HepG2 (cell line): ENCODE data around the gene LZTR1. TPM values are rescaled to one million over a fixed set of nuclear protein-coding genes. Genes with fewer than 3 reads are reported as not detected.

ENCODE experiments used
- CC2D1A ChIP-seq: sonication (generic); formaldehyde crosslinking; IDR thresholded peaks from 2 replicates; pipeline ENCODE4 v1.8.1; 2023; ENCODE audit warnings: mild to moderate bottlenecking, missing genetic modification reagents
- CEBPG ChIP-seq: IDR thresholded peaks from 2 replicates; pipeline ENCODE4 v1.6.1; 2016
- DBP ChIP-seq: sonication (generic); formaldehyde crosslinking; IDR thresholded peaks from 2 replicates; pipeline ENCODE4 v1.4.0; 2020; ENCODE audit warnings: missing genetic modification reagents; ENCODE audit errors: not compliant biosample characterization
- FIP1L1 ChIP-seq: fragments of 200-400 bp; formaldehyde crosslinking; IDR thresholded peaks from 2 replicates; pipeline ENCODE4 v1.6.1; 2018; ENCODE audit warnings: low read depth, mild to moderate bottlenecking, low read length, moderate library complexity, borderline replicate concordance; ENCODE audit not compliant: insufficient read depth
- RBFOX2 ChIP-seq: fragments of 200-400 bp; formaldehyde crosslinking; IDR thresholded peaks from 2 replicates; pipeline ENCODE4 v1.6.1; 2017; ENCODE audit warnings: low read depth, mild to moderate bottlenecking, low read length
- SALL2 ChIP-seq: sonication (generic); formaldehyde crosslinking; IDR thresholded peaks from 2 replicates; pipeline ENCODE4 v1.8.1; 2023; ENCODE audit warnings: mild to moderate bottlenecking, missing genetic modification reagents, inconsistent platforms
- SP1 ChIP-seq, 2 experiments: fragments of 450-650 bp in 1 of 2; sonication (generic) in 1 of 2; formaldehyde crosslinking in 1 of 2; IDR thresholded peaks; 2 replicates each; pipeline versions ENCODE4 v1.4.0 to v1.6.1; 2016 to 2020; ENCODE audit warnings: missing genetic modification reagents in 1 of 2
- ZBTB39 ChIP-seq: sonication (generic); formaldehyde crosslinking; IDR thresholded peaks from 2 replicates; pipeline ENCODE4 v1.5.0; 2020; ENCODE audit warnings: missing genetic modification reagents
- ZBTB4 ChIP-seq: sonication (generic); formaldehyde crosslinking; IDR thresholded peaks from 2 replicates; pipeline ENCODE4 v1.4.0; 2020; ENCODE audit warnings: missing genetic modification reagents, mild to moderate bottlenecking, borderline replicate concordance
- ZNF12 ChIP-seq: sonication (generic); formaldehyde crosslinking; IDR thresholded peaks from 2 replicates; pipeline ENCODE4 v1.5.0; 2020; ENCODE audit warnings: missing genetic modification reagents
- ZNF407 ChIP-seq: sonication (generic); formaldehyde crosslinking; IDR thresholded peaks from one replicate; pipeline ENCODE4 v1.5.1; 2020; ENCODE audit warnings: mild to moderate bottlenecking, missing genetic modification reagents; ENCODE audit errors: not compliant biosample characterization
- polyA plus RNA-seq, 8 experiments: library from polyadenylated mRNA; depleted of rRNA in 3 of 8; stranded (reverse) in 7 of 8; unstranded in 1 of 8; fragments of >200 nt; fragmentation: Illumina TruSeq in 4 of 8; extraction: Trizol in 4 of 8; gene quantifications; 2 replicates each; pipeline versions ENCODE4 v1.2.1 to v1.2.3, GENCODE V29; 2011 to 2016; ENCODE audit warnings: low read depth in 4 of 8, missing spikeins in 1 of 8, mixed read lengths in 1 of 8; ENCODE audit not compliant: insufficient read depth in 1 of 8
- total RNA-seq, 5 experiments: library from RNA; depleted of rRNA; stranded (reverse); fragments of >200 nt; fragmentation: Illumina TruSeq; extraction: Trizol; gene quantifications; 2 replicates each; pipeline ENCODE4 v1.2.3, GENCODE V29; 2016; ENCODE audit warnings: low read depth in 1 of 5

Gene LZTR1
- total and polyA plus RNA-seq, 2 of the 13 experiments (the other 11 are each of a cell fraction or from before 2014, with no cell fraction given): 21.8 to 22.4 TPM

- TF ChIP-seq ZBTB4 (CRISPR knock-in tag) (no peak), CC2D1A (no peak), ZNF407 (CRISPR knock-in tag) (no peak), SALL2 (CRISPR knock-in tag) (no peak), CEBPG (no peak), DBP (CRISPR knock-in tag) (no peak), ZNF12 (CRISPR knock-in tag) (no peak), ZBTB39 (CRISPR knock-in tag) (no peak), FIP1L1 (no peak), SP1 (IDR thresholded peaks at IDR 0.05) (no peak), SP1 (CRISPR knock-in tag; IDR thresholded peaks at IDR 0.05) (no peak), RBFOX2 (peak; percentile 76)
These were observed 17.5 kb downstream of the LZTR1 start (continued) for GRCh38 chr22:20999350-21000206.
